Pancreas (tissue), 10 donors: ENCODE data around the gene SPATA4. TPM values are rescaled to one million over a fixed set of nuclear protein-coding genes. Genes with fewer than 3 reads are reported as not detected.

Experiments
- ATAC-seq, 4 donors: fragments of 200-7000 bp; cut with Tn5 transposase; one replicate each; pipeline versions ENCODE4 v1.8.0 to v1.9.1; 2020; ENCODE audit warnings: mild to moderate bottlenecking in 4 of 4, moderate library complexity in 4 of 4
- DNase-seq, 6 donors: peaks; one replicate each; pipeline ENCODE4 v3.0.0-alpha.2; 2020
- FAIRE-seq: peaks from 2 replicates; lab custom pipeline; 2012; peaks lifted over from hg19 to GRCh38; lab: Jason Lieb, UNC
- H3K27ac ChIP-seq, 4 donors: fragments of 200-600 bp; sonication (generic); 1 replicate in 3 of 4; 2 replicates in 1 of 4; pipeline versions ENCODE4 v1.5.0 to v1.8.0; 2020
- H3K27me3 ChIP-seq, 4 donors: fragments of 200-600 bp; one replicate each; pipeline ENCODE4 v1.8.0; 2021
- H3K36me3 ChIP-seq, 3 donors: fragments of 200-600 bp; sonication (generic) in 1 of 3; one replicate each; pipeline versions ENCODE4 v1.5.0 to v1.8.0; 2020 to 2021
- H3K4me1 ChIP-seq, 3 donors: fragments of 200-600 bp; one replicate each; pipeline ENCODE4 v1.8.0; 2021
- H3K4me3 ChIP-seq, 4 donors: fragments of 200-600 bp; sonication (generic) in 2 of 4; one replicate each; pipeline versions ENCODE4 v1.5.0 to v1.8.0; 2020 to 2021
- H3K9me3 ChIP-seq, 4 donors: fragments of 200-600 bp; one replicate each; pipeline ENCODE4 v1.8.0; 2021
- WGBS, 2 donors: extraction: QIAGEN DNeasy Blood & Tissue Kit; methylation state at CpG; one replicate each; pipeline ENCODE4 v1.1.7; 2013; 5-methylcytosine and 5-hydroxymethylcytosine counted together
- intact Hi-C, 3 donors: fragments of 100-400 bp; cut with DNase I; formaldehyde crosslinking; loops; one replicate each; pipeline versions ENCODE4 v1.11.1 to v1.14.2; 2022
- polyA plus RNA-seq, 2 donors: library from polyadenylated mRNA; stranded (reverse); fragments of 200-250 nt; gene quantifications; one replicate each; pipeline ENCODE4 v1.2.3, GENCODE V29; 2013
- total RNA-seq, 6 donors: library from RNA; stranded (reverse); fragmentation: NEBNext Ultra II Directional in 4 of 6; extraction: Animal tissue kit (Norgen Biotek cat#: 25700) in 4 of 6; gene quantifications; one replicate each; pipeline versions ENCODE4 v1.2.1 to v1.2.4, GENCODE V29; 2021 to 2023
- TF ChIP-seq, protein P1 (sequence below), 4 donors: fragments of 200-600 bp; sonication (generic) in 3 of 4; IDR thresholded peaks; one replicate each; pipeline versions ENCODE4 v1.5.0 to v1.8.0; 2021; ENCODE audit warnings: antibody characterized with exemption in 4 of 4
- donor health status: healthy with polysubstance abuse.
- donor health status: DM: no; HTN: no; CAD: no; lungs with moderate emphysema.
- donor health status: DM: no; HTN: no; CAD: no.
- donor health status: control.
- donor health status: control.
- donor health status: Bipolar disorder and iron deficiency.
- donor health status: DM: yes; HTN: yes; CAD: no.
- donor health status: DM: no; HTN: no; CAD: no.
- donor health status: DM: no; HTN: no; CAD: no.
- donor health status: DM: yes; HTN: yes; CAD: no.

SPATA4 gene
- total and polyA plus RNA-seq, 8 donors = 0.21 to 0.37 TPM; not detected in 6

GRCh38 chr4:176142253-176142652, 53.1 kb downstream of the SPATA4 start:
- ATAC-seq = no peak
- no peak overlapping the region for H3K4me3 ChIP-seq
- TF ChIP-seq, protein P1, sequence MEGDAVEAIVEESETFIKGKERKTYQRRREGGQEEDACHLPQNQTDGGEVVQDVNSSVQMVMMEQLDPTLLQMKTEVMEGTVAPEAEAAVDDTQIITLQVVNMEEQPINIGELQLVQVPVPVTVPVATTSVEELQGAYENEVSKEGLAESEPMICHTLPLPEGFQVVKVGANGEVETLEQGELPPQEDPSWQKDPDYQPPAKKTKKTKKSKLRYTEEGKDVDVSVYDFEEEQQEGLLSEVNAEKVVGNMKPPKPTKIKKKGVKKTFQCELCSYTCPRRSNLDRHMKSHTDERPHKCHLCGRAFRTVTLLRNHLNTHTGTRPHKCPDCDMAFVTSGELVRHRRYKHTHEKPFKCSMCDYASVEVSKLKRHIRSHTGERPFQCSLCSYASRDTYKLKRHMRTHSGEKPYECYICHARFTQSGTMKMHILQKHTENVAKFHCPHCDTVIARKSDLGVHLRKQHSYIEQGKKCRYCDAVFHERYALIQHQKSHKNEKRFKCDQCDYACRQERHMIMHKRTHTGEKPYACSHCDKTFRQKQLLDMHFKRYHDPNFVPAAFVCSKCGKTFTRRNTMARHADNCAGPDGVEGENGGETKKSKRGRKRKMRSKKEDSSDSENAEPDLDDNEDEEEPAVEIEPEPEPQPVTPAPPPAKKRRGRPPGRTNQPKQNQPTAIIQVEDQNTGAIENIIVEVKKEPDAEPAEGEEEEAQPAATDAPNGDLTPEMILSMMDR (IDR thresholded peaks at IDR 0.05) = no peak
- no peak for FAIRE-seq
- H3K4me1 ChIP-seq = no peaks in the 10 kb centered on the region
- WGBS, 2 donors = 59 to 69% methylated on average over 2 of the region's 2 CpGs
- H3K27me3 ChIP-seq = no peaks in the 10 kb centered on the region
- intact Hi-C loops = no loop called here
- no peaks in the 10 kb centered on the region for H3K36me3 ChIP-seq
- no peak for DNase-seq
- H3K27ac ChIP-seq = no peak overlapping the region
- H3K9me3 ChIP-seq = no peaks in the 10 kb centered on the region

- DNase-seq (no peak), ATAC-seq (no peak), FAIRE-seq (no peak)
- Histone ChIP-seq H3K9me3 (no peaks in the 10 kb centered on the region), H3K4me1 (no peaks in the 10 kb centered on the region), H3K27ac (no peak overlapping the region), H3K4me3 (no peak overlapping the region), H3K36me3 (no peaks in the 10 kb centered on the region), H3K27me3 (no peaks in the 10 kb centered on the region)
- intact Hi-C loops = no loop called here
- TF ChIP-seq, protein P1 (IDR thresholded peaks at IDR 0.05) = no peak
Observed at GRCh38 chr4:176139518-176139917, 55.9 kb downstream of the SPATA4 start.

DNA sequence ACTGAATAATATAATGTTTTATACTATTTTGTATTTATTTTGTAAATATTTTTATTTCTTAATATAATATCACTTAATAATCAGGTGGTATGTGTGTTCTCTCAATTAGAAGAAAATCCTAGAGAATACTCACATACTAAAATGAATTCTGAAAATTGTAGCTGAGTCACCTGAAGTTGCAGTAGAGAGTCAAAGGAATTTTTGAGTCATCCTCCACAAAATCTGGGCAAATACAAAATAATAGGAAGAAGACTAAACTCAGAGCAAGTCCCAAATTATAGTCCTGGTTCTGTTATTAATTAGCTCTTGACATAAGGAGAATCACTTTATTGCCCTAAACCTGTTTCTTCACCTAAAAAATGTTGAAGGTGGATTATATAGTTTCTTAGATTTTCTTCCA, 57.8 kb downstream of the SPATA4 start:
- FAIRE-seq = no peak
- intact Hi-C loops = no loop called here
- ATAC-seq = no peak
- Histone ChIP-seq H3K27ac (no peak overlapping the region), H3K36me3 (no peaks in the 10 kb centered on the region), H3K9me3 (no peaks in the 10 kb centered on the region), H3K4me1 (no peaks in the 10 kb centered on the region), H3K27me3 (no peaks in the 10 kb centered on the region), H3K4me3 (no peak overlapping the region)
- TF ChIP-seq, protein P1 (IDR thresholded peaks at IDR 0.05) = no peak
- DNase-seq = no peak

DNA sequence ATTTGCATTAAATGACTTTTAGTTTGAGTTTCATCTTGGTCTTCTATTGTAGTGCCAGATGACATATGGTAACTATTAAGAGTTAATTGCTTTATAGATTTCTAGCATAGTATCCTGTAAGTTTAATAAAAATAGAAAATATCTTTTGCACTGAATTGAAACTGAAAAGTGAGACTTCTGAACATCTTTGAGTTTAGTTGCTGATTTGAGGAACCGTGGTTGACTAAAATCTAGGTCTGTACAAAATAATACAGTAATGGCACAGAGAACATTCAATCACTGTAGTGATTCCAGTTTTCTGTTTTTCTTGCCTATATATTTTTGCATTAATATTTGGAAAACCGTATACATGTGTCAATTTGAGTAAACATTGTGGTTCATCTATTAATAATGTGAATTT, 60.7 kb downstream of the SPATA4 start:
- no peak overlapping the region for H3K27ac ChIP-seq

More for the DNA sequence above, 60.7 kb downstream of the SPATA4 start:
- Histone ChIP-seq H3K4me1 (no peaks in the 10 kb centered on the region), H3K27me3 (no peaks in the 10 kb centered on the region), H3K36me3 (no peaks in the 10 kb centered on the region), H3K4me3 (no peak overlapping the region), H3K9me3 (no peaks in the 10 kb centered on the region)
- TF ChIP-seq, protein P1 (IDR thresholded peaks at IDR 0.05) = no peak
- DNase-seq (no peak), ATAC-seq (no peak), FAIRE-seq (no peak)
- WGBS, 2 donors = 74 to 79% methylated on average over 2 of the region's 2 CpGs
- intact Hi-C loops = no loop called here

Other genes starting within 250 kb of the SPATA4 start
- 1 to 10 TPM; 1.3 to 2.7 (median 2.2) TPM for gene WDR17, start 129.7 kb downstream of the SPATA4 start, total RNA-seq
- 1 to 10 TPM in 1 of 2 donors, under 1 TPM in 1; 0.68 to 3.0 TPM for gene WDR17, start 129.7 kb downstream of the SPATA4 start, polyA plus RNA-seq
- gene ASB5, start 73.6 kb upstream of the SPATA4 start, total RNA-seq = not detected
- gene ASB5, start 73.6 kb upstream of the SPATA4 start, polyA plus RNA-seq = under 1 TPM; 0.08 to 0.38 TPM
- gene SPCS3, start 124.4 kb upstream of the SPATA4 start, total RNA-seq = 100 to 1,000 TPM in 5 of 6 donors, 10 to 100 TPM in 1; 97.9 to 166 (median 144) TPM
- 10 to 100 TPM; 24.2 to 31.3 TPM for gene SPCS3, start 124.4 kb upstream of the SPATA4 start, polyA plus RNA-seq